NCI-H187 (cell line): Measurements from ENCODE around the gene DRC7.
"Not testable (repeated sequence)": the region's sequence is repeated elsewhere in the genome, so short reads cannot be mapped to it uniquely, and the experiment has no call there.

Experiments used
- DNase-seq, 2 experiments: peaks; one replicate each; lab custom pipeline; 2025; lab: John Stamatoyannopoulos, UW

Gene DRC7

GRCh38 chr16:57761957-57762356, 67.4 kb downstream of the DRC7 start:
- DNase-seq = no peak

GRCh38 chr16:57762365-57763040, 67.9 kb downstream of the DRC7 start:
- no peak for DNase-seq

GRCh38 chr16:57763285-57764005, 68.8 kb downstream of the DRC7 start:
- DNase-seq = no peak

- no peak for DNase-seq
Measured at GRCh38 chr16:57764006-57764340, 69.4 kb downstream of the DRC7 start.

- no peak for DNase-seq
Measured at GRCh38 chr16:57764341-57765159, 69.9 kb downstream of the DRC7 start.

GRCh38 chr16:57765160-57765728, 70.6 kb downstream of the DRC7 start:
- DNase-seq = no peak

GRCh38 chr16:57766714-57767348, 72.2 kb downstream of the DRC7 start:
- DNase-seq = no peak

GRCh38 chr16:57769541-57770145, 75.0 kb downstream of the DRC7 start:
- DNase-seq = no peak

GRCh38 chr16:57770361-57770760, 75.8 kb downstream of the DRC7 start:
- DNase-seq = peak; percentile 19 to 63

GRCh38 chr16:57771141-57771785, 76.7 kb downstream of the DRC7 start:
- DNase-seq = no peak

GRCh38 chr16:57773019-57773418, 78.4 kb downstream of the DRC7 start:
- DNase-seq = no peak

GRCh38 chr16:57773655-57774295, 79.2 kb downstream of the DRC7 start:
- no peak for DNase-seq

GRCh38 chr16:57774705-57775285, 80.2 kb downstream of the DRC7 start:
- no peak for DNase-seq

GRCh38 chr16:57775661-57776469, 81.3 kb downstream of the DRC7 start:
- DNase-seq = peak; percentile 21 to 74

GRCh38 chr16:57778658-57779057, 84.1 kb downstream of the DRC7 start:
- no peak for DNase-seq

GRCh38 chr16:57779836-57780235, 85.2 kb downstream of the DRC7 start:
- DNase-seq = not testable (repeated sequence)

GRCh38 chr16:57781349-57781740, 86.7 kb downstream of the DRC7 start:
- DNase-seq = no peak
